ENCODE results near the gene FBRSL1.

FBRSL1 gene

GRCh38 chr12:132554845-132555630, 65.1 kb downstream of the FBRSL1 start:
- in situ Hi-C loops (cut with MboI; ENCODE audit: low sequenced_read_pairs), result no loop called here

- in situ Hi-C loops (cut with MboI; ENCODE audit: low sequenced_read_pairs), result no loop called here
Observed at GRCh38 chr12:132555686-132556085, 65.7 kb downstream of the FBRSL1 start.

DNA sequence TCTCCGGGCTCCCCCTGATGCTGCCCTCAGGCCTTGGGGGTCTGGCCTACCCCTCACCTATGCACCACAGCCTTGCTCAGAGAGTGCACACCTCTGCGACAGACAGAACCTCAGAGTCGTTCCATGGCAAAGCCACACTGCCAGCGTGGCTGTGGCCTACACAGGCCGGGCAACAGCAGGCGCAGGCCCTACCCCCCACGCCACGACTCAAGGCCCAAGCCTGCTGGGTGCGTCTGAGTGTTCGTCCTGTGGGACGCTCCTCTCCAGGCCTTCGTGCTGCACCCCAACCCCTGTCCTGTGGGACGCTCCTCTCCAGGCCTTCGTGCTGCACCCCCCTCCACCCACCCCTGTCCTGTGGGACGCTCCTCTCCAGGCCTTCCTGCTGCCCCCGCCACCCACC, 66.3 kb downstream of the FBRSL1 start:
- in situ Hi-C loops (cut with MboI; ENCODE audit: low sequenced_read_pairs), result no loop called here

GRCh38 chr12:132556801-132557200, 66.8 kb downstream of the FBRSL1 start:
- in situ Hi-C loops (cut with MboI; ENCODE audit: low sequenced_read_pairs), result no loop called here

- in situ Hi-C loops (cut with MboI; ENCODE audit: low sequenced_read_pairs), result no loop called here
Observed at GRCh38 chr12:132557291-132558015, 67.5 kb downstream of the FBRSL1 start.

GRCh38 chr12:132558042-132558856, 68.3 kb downstream of the FBRSL1 start:
- in situ Hi-C loops (cut with MboI; ENCODE audit: low sequenced_read_pairs), result no loop called here

DNA sequence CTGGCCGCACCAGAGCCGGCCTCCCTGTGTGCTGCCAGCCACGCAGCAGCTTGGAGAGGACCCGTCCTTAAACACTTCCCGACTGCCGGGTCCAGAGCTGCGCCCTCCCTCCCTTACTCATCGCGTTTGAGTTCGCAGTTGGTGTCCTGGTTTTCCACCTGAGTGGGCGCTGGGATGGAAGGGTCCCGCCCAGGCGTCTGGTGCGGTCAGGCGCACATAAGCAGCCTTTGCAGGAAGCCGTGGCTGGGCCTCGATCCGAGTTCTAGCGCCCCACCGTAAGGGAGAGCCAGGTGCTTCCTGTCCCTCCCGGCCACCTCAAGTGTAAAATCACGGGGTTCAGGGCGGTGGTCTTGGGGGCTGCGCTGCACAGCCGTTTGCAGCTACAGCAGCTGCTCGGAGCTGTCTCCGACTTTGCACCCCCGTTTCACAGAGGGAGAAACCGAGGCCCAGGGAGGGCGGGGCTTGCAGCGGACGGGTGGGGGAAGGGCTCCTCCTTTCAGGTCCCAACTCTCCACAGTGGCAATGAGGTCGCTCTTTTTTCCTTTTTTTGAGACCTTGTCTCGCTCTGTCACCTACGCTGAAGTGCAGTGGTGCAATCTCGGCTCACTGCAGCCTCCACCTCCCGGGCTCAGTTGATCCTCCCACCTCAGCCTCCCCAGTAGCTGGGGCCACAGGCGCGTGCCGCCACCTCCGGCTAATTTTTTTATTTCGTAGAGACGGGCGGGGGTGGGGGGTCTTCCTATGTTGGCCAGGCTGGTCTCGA, 69.1 kb downstream of the FBRSL1 start:
- in situ Hi-C loops (cut with MboI; ENCODE audit: low sequenced_read_pairs), result no loop called here

DNA sequence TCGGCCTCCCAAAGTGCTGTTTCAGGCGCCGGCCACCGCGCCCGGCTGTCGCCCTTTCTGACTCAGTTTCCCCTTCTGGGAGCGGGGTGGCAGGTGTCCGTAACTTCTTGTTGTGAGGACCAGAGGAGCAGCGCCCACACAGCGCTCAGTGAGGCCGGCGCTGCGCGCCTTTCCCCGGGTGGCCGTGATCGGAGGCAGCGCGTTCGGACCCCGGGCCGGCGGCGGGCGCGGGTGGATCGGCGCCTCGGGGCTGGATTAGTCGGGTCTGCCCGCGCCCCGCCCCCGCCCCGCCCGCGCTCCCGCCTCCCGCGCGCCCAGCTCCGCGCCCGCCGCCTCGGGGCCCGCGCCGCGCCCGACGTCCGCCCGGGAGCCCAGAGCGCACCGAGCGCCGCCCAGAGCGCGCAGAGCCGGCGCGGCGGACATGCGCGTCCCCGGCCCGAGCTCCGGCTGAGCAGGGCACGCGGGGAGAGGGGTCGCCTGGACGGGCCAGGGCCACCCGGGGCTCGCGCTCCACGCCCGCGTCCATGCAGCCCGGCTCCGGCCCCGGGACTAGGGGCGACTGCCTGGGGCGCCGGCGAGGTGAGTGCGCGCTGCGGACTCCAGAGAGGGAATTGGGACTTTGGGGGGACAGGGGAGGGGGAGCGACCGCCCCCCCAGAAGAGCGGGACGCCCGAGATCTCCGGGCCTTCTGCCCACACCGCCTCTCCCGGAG, 69.9 kb downstream of the FBRSL1 start:
- in situ Hi-C loops (cut with MboI; ENCODE audit: low sequenced_read_pairs), result no loop called here

- in situ Hi-C loops (cut with MboI; ENCODE audit: low sequenced_read_pairs), result no loop called here
Observed at GRCh38 chr12:132560364-132560613, 70.3 kb downstream of the FBRSL1 start.

DNA sequence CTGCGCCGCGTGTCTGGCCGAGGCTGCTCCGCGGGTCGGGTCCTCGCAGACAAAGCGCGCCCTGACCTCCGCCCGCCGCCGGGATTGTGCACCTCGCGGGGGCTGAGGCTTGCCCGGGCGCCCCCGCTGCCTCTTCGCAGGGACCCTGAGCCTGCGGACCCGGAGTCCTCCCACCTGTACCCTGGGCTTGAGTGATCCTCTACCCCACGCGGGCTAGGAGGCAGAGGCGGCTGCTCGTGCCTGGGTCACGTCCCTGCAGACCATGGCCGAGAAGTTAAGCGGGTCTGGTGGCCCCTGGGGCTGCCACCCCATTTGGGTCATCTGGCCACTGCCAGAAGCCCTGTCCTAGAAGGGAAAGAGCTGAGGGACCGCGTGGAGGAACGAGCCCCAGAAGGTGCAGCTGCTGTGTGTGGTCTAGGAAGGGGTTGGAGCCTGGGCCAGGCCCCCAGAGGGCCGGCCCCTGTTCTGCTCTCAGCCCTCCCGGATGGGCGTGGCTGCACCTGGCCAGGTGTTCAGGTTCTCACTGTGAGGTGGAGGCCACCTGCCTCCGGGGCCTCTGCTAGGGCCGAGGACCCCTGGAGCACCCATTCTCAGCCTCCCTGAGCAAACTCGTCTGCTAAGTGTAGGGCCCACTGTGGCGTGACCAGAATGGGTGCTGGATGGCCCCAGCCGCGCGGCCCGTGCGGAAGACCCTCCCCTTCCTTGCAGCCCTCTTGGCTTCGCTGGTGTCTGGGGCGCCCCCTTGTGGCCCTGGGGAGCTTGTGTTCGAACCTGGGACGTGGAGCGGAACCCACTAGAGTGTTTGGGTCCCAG, 70.9 kb downstream of the FBRSL1 start:
- in situ Hi-C loops (cut with MboI; ENCODE audit: low sequenced_read_pairs), result no loop called here
